Activated CD4-positive, alpha-beta memory T cell treated with anti-CD3 and anti-CD28 coated beads for 36 hours (primary cell): ENCODE data around the gene TRIM54. TPM values are rescaled to one million over a fixed set of nuclear protein-coding genes. Genes with fewer than 3 reads are reported as not detected.

Experiments used
- CTCF ChIA-PET: fragments of 350-600 bp; sonication (Branson Sonifier 250); formaldehyde crosslinking; loops from one replicate; lab custom pipeline; 2021; ENCODE audit warnings: antibody characterized with exemption, inconsistent platforms; lab: Charles Lee
- POLR2A ChIA-PET: fragments of 350-600 bp; sonication (Branson Sonifier 250); formaldehyde crosslinking; loops from one replicate; lab custom pipeline; 2021; ENCODE audit warnings: antibody characterized with exemption; lab: Charles Lee
- DNase-seq: peaks from one replicate; pipeline ENCODE4 v3.0.0-alpha.2; 2020
- H3K27ac Mint-ChIP-seq: one replicate; pipeline ENCODE4 v1.8.0; 2021; ENCODE audit warnings: mixed read lengths
- H3K27me3 Mint-ChIP-seq: one replicate; pipeline ENCODE4 v1.8.0; 2021; ENCODE audit warnings: mixed read lengths
- H3K36me3 Mint-ChIP-seq: one replicate; pipeline ENCODE4 v1.8.0; 2021; ENCODE audit warnings: mixed read lengths
- H3K4me1 Mint-ChIP-seq: one replicate; pipeline ENCODE4 v1.8.0; 2021; ENCODE audit warnings: low read depth, mixed read lengths
- H3K4me3 Mint-ChIP-seq: one replicate; pipeline ENCODE4 v1.8.0; 2021; ENCODE audit warnings: mild to moderate bottlenecking, mixed read lengths
- H3K9me3 Mint-ChIP-seq: one replicate; pipeline ENCODE4 v1.8.0; 2021; ENCODE audit warnings: mixed read lengths
- intact Hi-C: fragments of 100-400 bp; cut with micrococcal nuclease; formaldehyde crosslinking; loops from one replicate; pipeline ENCODE4 v1.15.1; 2023
- total RNA-seq, 2 experiments: library from RNA; stranded (reverse); gene quantifications; one replicate each; pipeline ENCODE4 v1.2.3, GENCODE V29; 2021

The TRIM54 gene
- total RNA-seq, 2 experiments from 2014 or later, result not detected

DNA sequence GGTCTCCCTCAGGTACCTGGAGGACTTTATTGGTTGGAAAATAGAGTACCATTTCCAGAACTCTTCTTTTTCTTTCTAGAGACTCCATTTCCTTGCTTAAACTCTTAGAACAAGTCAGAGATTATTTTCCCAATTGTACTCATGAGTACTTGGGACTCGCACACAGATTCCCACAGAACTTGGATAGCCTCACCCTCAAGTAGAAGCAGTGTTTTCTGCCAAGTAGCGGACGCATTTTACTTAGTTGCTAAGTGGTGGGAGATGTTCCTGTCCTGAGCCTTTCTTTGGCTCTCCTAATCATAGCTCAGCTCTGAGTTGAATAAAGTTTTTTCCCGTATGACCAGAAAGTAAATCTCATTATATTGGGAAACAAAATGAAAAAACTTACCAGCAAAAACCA is 36.6 kb upstream of the TRIM54 start:
- intact Hi-C loops, result no loop called here
- no peak overlapping the region for H3K4me3 Mint-ChIP-seq
- CTCF ChIA-PET, result interaction anchor here (1.4 kb wide), 1 partner anchor 57 kb away, joined by 7 read pairs; no protein-coding TSS in a partner anchor
- peaks cover 1% of the 10 kb centered on the region for H3K27me3 Mint-ChIP-seq
- no peaks in the 10 kb centered on the region for H3K4me1 Mint-ChIP-seq
- H3K27ac Mint-ChIP-seq, result no peak overlapping the region
- POLR2A ChIA-PET, result no interaction called here
- H3K36me3 Mint-ChIP-seq, result peaks cover 21% of the 10 kb centered on the region
- H3K9me3 Mint-ChIP-seq, result no peaks in the 10 kb centered on the region
- no peak for DNase-seq

DNA sequence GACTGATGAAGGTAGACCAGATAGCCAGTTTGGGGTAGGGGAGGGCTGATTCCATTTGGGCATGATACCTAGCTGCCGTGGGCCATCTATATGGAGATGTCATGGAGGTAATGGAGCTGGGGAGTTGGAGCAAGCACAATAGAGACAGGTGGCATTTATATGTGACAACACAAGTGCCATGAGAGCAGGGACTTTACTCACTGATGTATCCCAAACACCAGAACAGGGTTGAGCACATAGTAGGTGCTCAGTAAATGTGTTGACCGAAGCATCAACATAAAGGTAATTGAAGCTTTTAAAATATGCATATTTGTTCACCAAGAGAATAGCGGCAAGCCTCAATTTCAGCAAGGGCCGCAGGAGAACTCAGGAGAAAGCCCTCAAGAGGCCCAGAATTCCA is 34.3 kb upstream of the TRIM54 start:
- no peak overlapping the region for H3K4me3 Mint-ChIP-seq
- intact Hi-C loops, result no loop called here
- POLR2A ChIA-PET, result interaction anchor here (1.0 to 1.8 kb wide), 2 partner anchors 22 to 30 kb away, joined by 3 to 5 read pairs; no protein-coding TSS in a partner anchor
- H3K4me1 Mint-ChIP-seq, result no peaks in the 10 kb centered on the region
- no peak overlapping the region for H3K27ac Mint-ChIP-seq
- CTCF ChIA-PET, result interaction anchor here (0.6 to 2.4 kb wide), 4 partner anchors 32 to 96 kb away, joined by 3 to 22 read pairs (median 6); no protein-coding TSS in a partner anchor
- H3K36me3 Mint-ChIP-seq, result peaks cover 8% of the 10 kb centered on the region
- DNase-seq, result no peak
- peaks cover 4% of the 10 kb centered on the region for H3K27me3 Mint-ChIP-seq
- H3K9me3 Mint-ChIP-seq, result no peaks in the 10 kb centered on the region

DNA sequence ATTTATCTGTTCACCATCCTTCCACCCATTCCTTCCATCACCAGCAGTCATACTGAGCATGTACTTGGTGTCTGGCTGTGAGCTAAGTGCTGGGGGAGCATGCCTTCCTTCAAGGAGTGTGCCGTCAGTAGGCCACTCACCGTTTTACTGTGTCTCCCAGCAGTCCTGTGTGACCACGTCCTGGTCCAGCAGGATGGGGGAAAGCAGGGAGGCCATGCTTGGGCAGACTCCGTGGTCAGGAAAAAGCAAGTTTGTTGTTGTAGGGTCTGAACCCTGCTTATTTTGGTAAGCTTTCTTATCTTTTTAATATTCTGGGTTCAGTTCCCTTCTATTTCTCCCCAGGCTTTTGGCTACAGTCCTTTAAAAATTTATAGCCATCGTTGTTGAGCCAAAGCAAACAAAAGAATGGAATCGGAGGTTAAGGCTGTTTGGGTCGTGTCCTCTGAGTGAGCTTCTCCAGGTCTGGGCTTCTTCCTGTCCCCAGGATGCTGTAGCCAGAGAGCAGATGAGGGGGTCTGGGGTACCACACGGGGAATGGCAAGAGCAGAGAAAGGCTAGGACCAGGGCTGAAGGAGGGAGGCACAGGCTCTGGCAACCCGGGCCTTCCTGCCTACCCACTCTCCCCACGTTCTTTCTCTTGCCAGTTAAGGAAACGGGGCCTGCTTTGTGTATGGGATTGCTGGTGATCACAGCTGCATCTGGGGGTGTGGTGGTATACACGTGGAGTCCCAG is 32.9 kb upstream of the TRIM54 start:
- H3K36me3 Mint-ChIP-seq, result no peaks in the 10 kb centered on the region
- H3K27ac Mint-ChIP-seq, result no peak overlapping the region
- no peak overlapping the region for H3K4me3 Mint-ChIP-seq
- ChIA-PET POLR2A (interaction anchor here (0.8 to 1.8 kb wide), 2 partner anchors 23 to 31 kb away, joined by 3 to 5 read pairs; no protein-coding TSS in a partner anchor), CTCF (interaction anchor here (0.9 to 2.4 kb wide), 4 partner anchors 30 to 113 kb away, joined by 3 to 22 read pairs (median 6); no protein-coding TSS in a partner anchor)
- H3K4me1 Mint-ChIP-seq, result no peaks in the 10 kb centered on the region
- H3K27me3 Mint-ChIP-seq, result peaks cover 4% of the 10 kb centered on the region
- DNase-seq, result no peak
- intact Hi-C loops, result no loop called here
- no peaks in the 10 kb centered on the region for H3K9me3 Mint-ChIP-seq

DNA sequence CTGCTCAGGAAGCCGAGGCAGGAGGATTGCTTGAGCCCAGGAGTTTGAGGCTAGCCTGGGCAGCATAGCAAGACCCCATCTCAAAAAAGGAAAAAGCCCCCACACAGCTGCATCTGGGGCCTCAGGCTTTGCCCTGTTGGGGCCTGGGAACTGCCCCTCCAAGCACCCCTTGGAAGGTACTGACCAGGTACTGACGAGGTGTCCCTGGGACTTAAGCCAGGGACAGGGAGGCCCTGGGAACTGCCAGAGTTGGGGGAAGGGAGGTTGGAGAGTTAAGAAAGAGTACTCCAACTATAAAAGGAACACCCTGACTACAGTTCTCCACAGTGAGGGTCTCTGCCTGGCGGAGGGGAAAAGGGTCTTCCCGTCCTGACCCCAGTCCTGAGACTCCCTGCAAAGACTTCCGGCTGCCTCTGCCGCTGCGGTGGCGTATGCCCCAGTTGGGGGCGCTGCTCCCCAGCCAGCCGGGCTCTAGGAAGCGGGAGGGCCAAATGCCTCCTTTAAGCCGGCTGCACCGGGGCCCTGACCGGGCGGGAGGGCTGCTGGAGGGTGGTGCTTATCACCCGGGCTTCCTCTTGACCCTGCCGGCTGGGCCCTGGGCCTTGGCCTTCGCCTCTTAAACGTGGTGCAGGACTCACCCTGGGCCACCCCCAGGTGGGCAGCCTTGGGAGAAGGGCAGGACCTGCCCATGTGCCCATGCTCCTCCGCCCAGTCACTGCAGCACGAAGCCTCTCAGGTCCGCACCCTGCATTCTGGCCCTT is 32.2 kb upstream of the TRIM54 start:
- H3K4me1 Mint-ChIP-seq, result no peaks in the 10 kb centered on the region

DNA sequence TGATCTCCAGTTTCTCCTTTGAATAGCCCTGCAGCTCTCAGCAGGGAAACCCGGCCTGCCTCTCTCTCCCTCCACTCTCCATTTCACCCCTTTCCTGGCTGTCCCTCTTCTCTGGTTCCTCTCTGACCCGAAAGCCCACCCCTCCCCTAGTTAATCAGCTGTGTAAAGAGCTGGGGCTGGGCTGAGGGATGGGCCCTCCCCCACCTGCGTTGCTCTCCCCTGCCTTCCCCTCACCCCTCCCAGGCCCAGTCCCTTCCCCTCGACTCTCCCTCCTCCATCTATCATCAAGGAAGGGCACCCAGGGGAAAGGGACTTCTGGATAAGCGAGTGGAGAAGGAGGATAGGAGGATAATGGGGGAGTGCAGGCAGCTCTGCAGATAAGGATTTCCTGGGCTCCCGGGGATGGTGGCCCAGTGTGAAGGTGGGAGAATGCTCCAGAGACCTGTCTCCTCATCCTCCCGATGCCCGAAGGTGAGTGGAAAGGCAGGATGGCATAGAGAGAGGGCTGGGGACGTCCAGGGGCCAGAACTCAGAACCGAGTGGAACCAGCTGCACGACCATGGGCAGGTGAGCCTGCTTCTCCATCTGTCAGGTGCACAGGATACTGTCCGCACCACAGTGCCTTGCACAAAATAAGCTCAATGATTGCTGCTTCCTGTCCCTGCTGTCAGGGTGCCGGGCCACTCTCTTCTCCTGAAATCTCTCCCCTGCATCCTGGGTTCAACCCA is 31.4 kb upstream of the TRIM54 start:
- Mint-ChIP-seq H3K27me3 (peaks cover 6% of the 10 kb centered on the region), H3K4me3 (no peak overlapping the region), H3K9me3 (no peaks in the 10 kb centered on the region)

More for the DNA sequence above, 32.2 kb upstream of the TRIM54 start:
- ChIA-PET POLR2A (no interaction called here), CTCF (interaction anchor here (1.0 to 2.4 kb wide), 5 partner anchors 30 to 53 kb away, joined by 3 to 22 read pairs (median 10); no protein-coding TSS in a partner anchor)
- intact Hi-C loops, result loop anchor here (1.0 kb wide), 2 partner anchors 30 to 53 kb away; no protein-coding TSS in a partner anchor
- DNase-seq, result peak; percentile 77
- H3K9me3 Mint-ChIP-seq, result no peaks in the 10 kb centered on the region
- H3K36me3 Mint-ChIP-seq, result no peaks in the 10 kb centered on the region
- no peak overlapping the region for H3K27ac Mint-ChIP-seq
- peaks cover 6% of the 10 kb centered on the region for H3K27me3 Mint-ChIP-seq
- H3K4me3 Mint-ChIP-seq, result no peak overlapping the region

DNA sequence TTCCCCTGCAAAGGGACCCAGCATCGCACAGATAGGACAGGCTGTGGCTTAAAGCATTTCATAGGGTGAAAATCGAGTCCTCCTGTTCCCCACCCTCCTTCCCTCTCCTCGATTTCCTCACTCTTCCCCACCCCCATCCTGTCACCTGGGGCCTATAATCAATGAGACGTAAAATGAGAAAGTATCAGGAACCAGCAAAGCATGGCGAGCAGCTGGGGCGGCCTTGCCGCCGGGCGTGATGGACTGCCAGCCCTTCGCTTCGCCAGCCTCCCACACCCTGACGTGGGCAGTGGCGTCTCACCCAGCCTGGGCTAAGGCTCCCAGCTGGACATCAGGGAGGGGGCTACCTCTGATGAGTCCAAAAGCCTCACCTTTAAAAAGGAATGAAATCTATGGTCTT is 30.5 kb upstream of the TRIM54 start:
- no peak for DNase-seq
- intact Hi-C loops, result no loop called here
- ChIA-PET CTCF (interaction anchor here (1.1 to 2.3 kb wide), 4 partner anchors 12 to 51 kb away, joined by 4 to 20 read pairs (median 7); no protein-coding TSS in a partner anchor), POLR2A (interaction anchor here (0.7 kb wide), 1 partner anchor 27 kb away, joined by 3 read pairs; no protein-coding TSS in a partner anchor)
- Mint-ChIP-seq H3K27ac (no peak overlapping the region), H3K4me1 (no peaks in the 10 kb centered on the region), H3K4me3 (no peak overlapping the region), H3K9me3 (no peaks in the 10 kb centered on the region), H3K27me3 (peaks cover 9% of the 10 kb centered on the region), H3K36me3 (no peaks in the 10 kb centered on the region)

More for the DNA sequence above, 31.4 kb upstream of the TRIM54 start:
- DNase-seq, result no peak
- no peak overlapping the region for H3K27ac Mint-ChIP-seq
- H3K36me3 Mint-ChIP-seq, result no peaks in the 10 kb centered on the region
- no peaks in the 10 kb centered on the region for H3K4me1 Mint-ChIP-seq
- POLR2A ChIA-PET, result no interaction called here
- CTCF ChIA-PET, result interaction anchor here (0.6 to 2.3 kb wide), 4 partner anchors 13 to 56 kb away, joined by 3 to 20 read pairs (median 7); no protein-coding TSS in a partner anchor
- intact Hi-C loops, result loop anchor here (1.0 kb wide), 2 partner anchors 29 to 52 kb away; no protein-coding TSS in a partner anchor

DNA sequence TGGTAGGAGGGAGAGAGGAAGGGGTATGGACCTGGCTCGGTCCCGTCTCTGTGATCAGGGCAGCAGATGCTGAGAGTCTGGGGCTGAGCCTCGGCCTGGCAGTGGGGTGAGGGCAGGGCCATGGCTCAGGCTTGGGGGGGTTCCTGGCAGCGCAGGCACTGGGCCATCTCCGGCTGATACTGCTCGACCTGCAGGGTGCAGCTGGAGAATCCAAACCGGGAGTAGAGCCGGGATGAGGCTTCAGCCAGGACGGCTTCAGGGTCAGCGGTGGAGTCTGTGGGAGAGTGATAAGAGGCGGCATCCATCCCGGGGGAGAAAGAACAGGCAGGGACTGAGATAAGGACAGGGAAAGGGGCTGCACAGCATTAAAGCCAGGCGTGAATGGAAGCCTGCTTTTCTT is 27.0 kb upstream of the TRIM54 start:
- ChIA-PET CTCF (interaction anchor here (1.2 kb wide), 1 partner anchor 25 kb away, joined by 4 read pairs; no protein-coding TSS in a partner anchor), POLR2A (no interaction called here)
- Mint-ChIP-seq H3K4me3 (no peak overlapping the region), H3K27ac (no peak overlapping the region), H3K9me3 (no peaks in the 10 kb centered on the region), H3K36me3 (no peaks in the 10 kb centered on the region), H3K27me3 (peaks cover 28% of the 10 kb centered on the region), H3K4me1 (no peaks in the 10 kb centered on the region)
- no peak for DNase-seq
- intact Hi-C loops, result no loop called here

DNA sequence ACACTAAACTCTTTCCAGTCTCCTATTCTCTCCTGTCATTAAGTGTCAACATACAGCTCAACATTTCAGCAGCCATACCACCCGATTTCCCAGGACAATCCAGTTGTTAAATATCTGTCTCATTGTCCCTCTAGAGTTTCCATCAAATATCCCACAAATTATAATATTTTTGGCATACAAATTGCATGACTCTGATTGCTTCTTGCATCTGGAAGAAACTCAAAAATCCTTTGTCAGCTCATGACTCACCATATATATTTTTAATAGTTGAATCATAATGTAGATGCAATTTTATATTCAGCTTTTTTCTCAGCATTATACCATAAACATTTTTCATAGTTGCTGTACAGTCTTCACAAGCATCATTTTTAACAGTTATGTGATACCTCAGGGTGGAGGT is 26.6 kb upstream of the TRIM54 start:
- no peaks in the 10 kb centered on the region for H3K4me1 Mint-ChIP-seq
- ChIA-PET POLR2A (no interaction called here), CTCF (interaction anchor here (1.2 kb wide), 1 partner anchor 24 kb away, joined by 4 read pairs; no protein-coding TSS in a partner anchor)
- intact Hi-C loops, result no loop called here
- no peak overlapping the region for H3K27ac Mint-ChIP-seq
- no peak for DNase-seq
- H3K36me3 Mint-ChIP-seq, result no peaks in the 10 kb centered on the region
- H3K4me3 Mint-ChIP-seq, result no peak overlapping the region
- no peaks in the 10 kb centered on the region for H3K9me3 Mint-ChIP-seq
- H3K27me3 Mint-ChIP-seq, result peaks cover 33% of the 10 kb centered on the region

DNA sequence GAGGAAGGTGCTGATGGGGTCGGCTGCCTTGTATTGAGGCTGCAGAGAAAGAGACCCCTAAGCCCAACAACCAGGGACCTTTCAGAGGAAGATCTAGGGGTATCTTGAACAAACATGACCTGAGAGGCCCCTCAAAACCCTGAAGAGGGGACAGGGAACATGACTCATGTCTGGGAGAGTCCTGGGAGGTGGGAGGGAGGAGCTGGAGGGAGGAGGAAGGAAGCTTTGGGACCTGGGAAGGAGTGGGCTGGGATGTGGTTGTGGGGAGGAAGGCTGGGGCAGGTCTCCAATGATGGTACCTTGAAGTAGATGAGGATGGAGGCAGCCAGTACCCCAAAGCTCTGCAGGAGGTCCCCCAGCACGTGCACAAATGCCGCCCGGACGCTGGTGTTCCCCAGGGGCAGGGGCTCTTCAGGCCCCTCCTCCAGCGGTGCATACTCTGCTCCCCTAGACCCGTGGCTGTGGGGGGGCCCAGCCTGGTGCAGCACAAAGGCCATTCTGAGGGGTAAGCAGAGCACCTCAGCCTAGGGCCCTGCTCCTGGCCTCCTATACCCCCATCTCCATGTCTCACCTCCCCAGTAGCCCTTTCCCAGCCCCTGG is 25.3 kb upstream of the TRIM54 start:
- H3K27ac Mint-ChIP-seq, result no peak overlapping the region
- no peak for DNase-seq
- no peaks in the 10 kb centered on the region for H3K36me3 Mint-ChIP-seq
- H3K27me3 Mint-ChIP-seq, result peaks cover 43% of the 10 kb centered on the region
- H3K9me3 Mint-ChIP-seq, result no peaks in the 10 kb centered on the region
- intact Hi-C loops, result no loop called here
- H3K4me1 Mint-ChIP-seq, result peaks cover 6% of the 10 kb centered on the region
- ChIA-PET CTCF (interaction anchor here (1.4 kb wide), 1 partner anchor 47 kb away, joined by 6 read pairs; no protein-coding TSS in a partner anchor), POLR2A (no interaction called here)
- H3K4me3 Mint-ChIP-seq, result no peak overlapping the region

DNA sequence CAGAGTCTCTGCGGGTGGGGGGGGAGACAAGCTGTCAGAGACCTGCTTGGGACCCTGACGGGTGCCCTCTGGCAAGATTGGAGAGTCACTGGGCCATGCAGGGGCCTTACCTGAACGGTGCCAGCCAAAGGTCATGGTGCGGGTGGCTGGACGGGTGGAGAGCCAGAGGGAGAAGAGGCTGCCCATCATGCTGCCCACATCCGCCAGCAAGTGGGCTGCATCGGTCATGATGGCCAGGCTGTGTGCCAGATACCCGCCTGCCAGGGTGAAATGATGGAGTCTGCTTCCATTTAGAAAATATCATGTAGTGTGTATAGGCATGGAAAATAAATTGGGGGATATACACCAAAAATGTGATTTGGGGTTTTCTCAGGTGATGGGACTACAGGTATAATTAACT is 24.2 kb upstream of the TRIM54 start:
- Mint-ChIP-seq H3K4me1 (peaks cover 7% of the 10 kb centered on the region), H3K27me3 (peaks cover 43% of the 10 kb centered on the region), H3K9me3 (no peaks in the 10 kb centered on the region), H3K36me3 (no peaks in the 10 kb centered on the region), H3K27ac (no peak overlapping the region), H3K4me3 (no peak overlapping the region)
- ChIA-PET POLR2A (no interaction called here), CTCF (interaction anchor here (1.4 to 1.7 kb wide), 2 partner anchors 22 to 45 kb away, joined by 6 to 7 read pairs; no protein-coding TSS in a partner anchor)
- intact Hi-C loops, result no loop called here
- no peak for DNase-seq
